ENCODE measurements around the gene CES4A. TPM values are rescaled to one million over a fixed set of nuclear protein-coding genes. Genes with fewer than 3 reads are reported as not detected.

CES4A gene
- polyA plus RNA-seq, 1 of the 3 experiments (the other 2 are of a cell fraction) = 7.3 TPM

GRCh38 chr16:67001726-67002125 lies 13.3 kb downstream of the CES4A start:
- CTCF ChIA-PET = interaction anchor here (0.8 to 1.5 kb wide), 3 partner anchors 16 to 154 kb away, joined by 3 to 5 read pairs (median 3); no protein-coding TSS in a partner anchor

More at GRCh38 chr16:67001726-67002125, 13.3 kb downstream of the CES4A start:
- no peaks in the 10 kb centered on the region for H3K36me3 ChIP-seq (replicated peaks in 1 of 2; ENCODE audit: control insufficient read depth in 1 of 2, insufficient read depth in 2 of 2, low read length in 1 of 2)
- TF ChIP-seq USF2 (IDR thresholded peaks at IDR 0.05; ENCODE audit: borderline replicate concordance, low read depth, low read length) = no peak
- no peak for TF ChIP-seq EP300 (IDR thresholded peaks at IDR 0.05; ENCODE audit: borderline replicate concordance in 1 of 2, low read depth in 1 of 2, low read length in 1 of 2)
- TF ChIP-seq RXRA (IDR thresholded peaks at IDR 0.05; ENCODE audit: borderline replicate concordance, low read depth) = no peak
- TF ChIP-seq FOXM1 (IDR thresholded peaks at IDR 0.05; ENCODE audit: low read depth) = no peak
- no peak for TF ChIP-seq TAF1 (IDR thresholded peaks at IDR 0.05; ENCODE audit: borderline replicate concordance, low read depth, low read length)
- TF ChIP-seq GABPA (IDR thresholded peaks at IDR 0.05; ENCODE audit: low read depth) = no peak
- TF ChIP-seq REST (IDR thresholded peaks at IDR 0.05; ENCODE audit: low read depth, low read length) = no peak
- TF ChIP-seq NFIC (IDR thresholded peaks at IDR 0.05; ENCODE audit: borderline replicate concordance) = no peak
- TF ChIP-seq RFX5 (IDR thresholded peaks at IDR 0.05; ENCODE audit: low read length) = no peak
- TF ChIP-seq MXI1 (IDR thresholded peaks at IDR 0.05; ENCODE audit: low read depth, low read length) = no peak
- TF ChIP-seq TEAD4 (IDR thresholded peaks at IDR 0.05; ENCODE audit: borderline replicate concordance, insufficient read depth) = no peak
- TF ChIP-seq RAD21 (IDR thresholded peaks at IDR 0.05; ENCODE audit: low read length) = no peak
- no peak for TF ChIP-seq ELF1 (IDR thresholded peaks at IDR 0.05)
- no peak for TF ChIP-seq POLR2AphosphoS5 (IDR thresholded peaks at IDR 0.05; ENCODE audit: low read depth, low read length)
- no peak for TF ChIP-seq JUND (IDR thresholded peaks at IDR 0.05)
- TF ChIP-seq GATA2 (CRISPR knock-in tag; IDR thresholded peaks at IDR 0.05) = no peak
- TF ChIP-seq MAX (IDR thresholded peaks at IDR 0.05; ENCODE audit: low read depth) = no peak
- no peak for TF ChIP-seq FOSL2 (IDR thresholded peaks at IDR 0.05; ENCODE audit: borderline replicate concordance, low read depth)
- no peak for DNase-seq
- H3K9me2 ChIP-seq = no peaks in the 10 kb centered on the region
- H3F3A ChIP-seq (replicated peaks; ENCODE audit: insufficient read depth) = no peaks in the 10 kb centered on the region
- peaks cover 0 to 13% of the 10 kb centered on the region in 2 experiments; a peak in 1 of 4 replicates for H3K4me1 ChIP-seq (ENCODE audit: control insufficient read depth in 1 of 2, insufficient read depth in 2 of 2, low read depth in 1 of 2, low read length in 1 of 2)
- H3K9me3 ChIP-seq = no peaks in the 10 kb centered on the region
- no peaks in the 10 kb centered on the region for H3K27me3 ChIP-seq (ENCODE audit: insufficient read depth)
- no peak overlapping the region for H3K27ac ChIP-seq (ENCODE audit: low read depth in 2 of 2, low read length in 1 of 2)
- H2AFZ ChIP-seq (ENCODE audit: low read depth) = no peak overlapping the region
- H4K20me1 ChIP-seq (ENCODE audit: insufficient read depth) = no peaks in the 10 kb centered on the region
- 88% methylated on average over 2 of the region's 3 CpGs for WGBS (ENCODE audit: low lambda C conversion rate)
- POLR2A ChIA-PET = no interaction called here
- no peaks in the 10 kb centered on the region for H3K79me2 ChIP-seq (ENCODE audit: insufficient read depth)
- H3K9ac ChIP-seq = no peak overlapping the region
- no peak overlapping the region for H3K4me3 ChIP-seq (ENCODE audit: low read depth in 2 of 2, low read length in 1 of 2)
- H3K4me2 ChIP-seq = 0 out of 2 replicates have a peak overlapping the region, but pooled peaks have one; percentile 41
